ENCODE data around the gene ZIM2. TPM values are rescaled to one million over a fixed set of nuclear protein-coding genes. Genes with fewer than 3 reads are reported as not detected.

Gene ZIM2
- total and polyA plus RNA-seq, 2 donors (not counting 1 experiment from before 2014, with no cell fraction given): not detected

- DNase-seq (peak; percentile 15), ATAC-seq (ENCODE audit: low read depth) (no peak)
- no peak overlapping the region for H3K4me3 Mint-ChIP-seq
- Histone ChIP-seq H3K27me3 (replicated peaks in 1 of 4; ENCODE audit: control extremely low read depth in 1 of 4, control insufficient read depth in 3 of 4, insufficient read depth in 4 of 4, low read length in 3 of 4) (peaks cover 0 to 37% (median 6%) of the 10 kb centered on the region in 4 experiments), H4K20me1 (ENCODE audit: control insufficient read depth, insufficient read depth, low read length, poor library complexity, severe bottlenecking) (no peaks in the 10 kb centered on the region), H3K9ac (ENCODE audit: low read length) (no peak overlapping the region), H3K36me3 (replicated peaks in 1 of 2; ENCODE audit: control extremely low read depth in 1 of 2, control insufficient read depth in 1 of 2, extremely low read depth in 1 of 2, insufficient read depth in 2 of 2, low read length in 1 of 2) (no peaks in the 10 kb centered on the region), H3K4me3 (ENCODE audit: control extremely low read depth in 1 of 5, extremely low read depth in 1 of 5, insufficient read depth in 1 of 5, low read depth in 2 of 5, low read length in 4 of 5) (no peak overlapping the region), H3K79me2 (ENCODE audit: control insufficient read depth, insufficient read depth, low read length) (no peaks in the 10 kb centered on the region), H3K9me3 (ENCODE audit: control extremely low read depth in 1 of 3, control insufficient read depth in 2 of 3, insufficient read depth in 1 of 3, low read length in 2 of 3) (peaks cover 0 to 47% (median 17%) of the 10 kb centered on the region in 3 donors), H2AFZ (ENCODE audit: insufficient read depth, low read depth, low read length, poor library complexity, severe bottlenecking) (no peak overlapping the region), H3K4me1 (ENCODE audit: control insufficient read depth in 2 of 2, insufficient read depth in 2 of 2, low read length in 2 of 2) (peaks cover 0 to 10% of the 10 kb centered on the region in 2 donors), H3K27ac (ENCODE audit: low read length in 2 of 2) (no peak overlapping the region), H3K4me2 (replicated peaks; ENCODE audit: low read depth, low read length, poor library complexity, severe bottlenecking) (peak overlapping the region; percentile 26)
- ChIA-PET POLR2A (no interaction called here), CTCF (no interaction called here)
- H3K9me3 Mint-ChIP-seq (ENCODE audit: insufficient read depth): peaks cover 18% of the 10 kb centered on the region
- intact Hi-C loops (cut with micrococcal nuclease): no loop called here
- H3K27me3 Mint-ChIP-seq: peaks cover 18% of the 10 kb centered on the region
- H3K27ac Mint-ChIP-seq: no peak overlapping the region
- WGBS (ENCODE audit: insufficient coverage): 42% methylated on average over 43 of the region's 44 CpGs
- H3K4me1 Mint-ChIP-seq: no peaks in the 10 kb centered on the region
- TF ChIP-seq, protein P1, sequence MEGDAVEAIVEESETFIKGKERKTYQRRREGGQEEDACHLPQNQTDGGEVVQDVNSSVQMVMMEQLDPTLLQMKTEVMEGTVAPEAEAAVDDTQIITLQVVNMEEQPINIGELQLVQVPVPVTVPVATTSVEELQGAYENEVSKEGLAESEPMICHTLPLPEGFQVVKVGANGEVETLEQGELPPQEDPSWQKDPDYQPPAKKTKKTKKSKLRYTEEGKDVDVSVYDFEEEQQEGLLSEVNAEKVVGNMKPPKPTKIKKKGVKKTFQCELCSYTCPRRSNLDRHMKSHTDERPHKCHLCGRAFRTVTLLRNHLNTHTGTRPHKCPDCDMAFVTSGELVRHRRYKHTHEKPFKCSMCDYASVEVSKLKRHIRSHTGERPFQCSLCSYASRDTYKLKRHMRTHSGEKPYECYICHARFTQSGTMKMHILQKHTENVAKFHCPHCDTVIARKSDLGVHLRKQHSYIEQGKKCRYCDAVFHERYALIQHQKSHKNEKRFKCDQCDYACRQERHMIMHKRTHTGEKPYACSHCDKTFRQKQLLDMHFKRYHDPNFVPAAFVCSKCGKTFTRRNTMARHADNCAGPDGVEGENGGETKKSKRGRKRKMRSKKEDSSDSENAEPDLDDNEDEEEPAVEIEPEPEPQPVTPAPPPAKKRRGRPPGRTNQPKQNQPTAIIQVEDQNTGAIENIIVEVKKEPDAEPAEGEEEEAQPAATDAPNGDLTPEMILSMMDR (IDR thresholded peaks at IDR 0.05): no peak
- TF ChIP-seq EZH2 (IDR thresholded peaks at IDR 0.05; ENCODE audit: borderline replicate concordance, insufficient read depth, low read depth, low read length, poor library complexity, severe bottlenecking): no peak
Observed at GRCh38 chr19:56838024-56838908, 2.3 kb downstream of the ZIM2 start.

- no peaks in the 10 kb centered on the region for H3K79me2 ChIP-seq (ENCODE audit: control insufficient read depth, insufficient read depth, low read length)
Observed at GRCh38 chr19:56837492-56838023, 3.0 kb downstream of the ZIM2 start.

More at GRCh38 chr19:56837492-56838023, 3.0 kb downstream of the ZIM2 start:
- no peak overlapping the region for H3K9ac ChIP-seq (ENCODE audit: low read length)
- H3K9me3 Mint-ChIP-seq (ENCODE audit: insufficient read depth): peaks cover 18% of the 10 kb centered on the region
- WGBS (ENCODE audit: insufficient coverage): 41% methylated on average over 25 of the region's 25 CpGs
- H3K27me3 ChIP-seq (replicated peaks in 1 of 4; ENCODE audit: control extremely low read depth in 1 of 4, control insufficient read depth in 3 of 4, insufficient read depth in 4 of 4, low read length in 3 of 4): peaks cover 0 to 37% (median 6%) of the 10 kb centered on the region in 4 experiments
- POLR2A ChIA-PET: no interaction called here
- H3K4me1 ChIP-seq (ENCODE audit: control insufficient read depth in 2 of 2, insufficient read depth in 2 of 2, low read length in 2 of 2): peaks cover 0 to 10% of the 10 kb centered on the region in 2 donors
- H2AFZ ChIP-seq (ENCODE audit: insufficient read depth, low read depth, low read length, poor library complexity, severe bottlenecking): no peak overlapping the region
- TF ChIP-seq, protein P1 (IDR thresholded peaks at IDR 0.05): no peak
- no peak for TF ChIP-seq EZH2 (IDR thresholded peaks at IDR 0.05; ENCODE audit: borderline replicate concordance, insufficient read depth, low read depth, low read length, poor library complexity, severe bottlenecking)
- H3K27me3 Mint-ChIP-seq: peaks cover 18% of the 10 kb centered on the region
- H3K36me3 ChIP-seq (replicated peaks in 1 of 2; ENCODE audit: control extremely low read depth in 1 of 2, control insufficient read depth in 1 of 2, extremely low read depth in 1 of 2, insufficient read depth in 2 of 2, low read length in 1 of 2): no peaks in the 10 kb centered on the region
- no peaks in the 10 kb centered on the region for H3K4me1 Mint-ChIP-seq
- no peak for ATAC-seq (ENCODE audit: low read depth)
- no peak overlapping the region for H3K27ac ChIP-seq (ENCODE audit: low read length in 2 of 2)
- intact Hi-C loops (cut with micrococcal nuclease): no loop called here
- H3K4me3 Mint-ChIP-seq: no peak overlapping the region
- CTCF ChIA-PET: no interaction called here
- peak; percentile 14 for DNase-seq
- H3K4me3 ChIP-seq (ENCODE audit: control extremely low read depth in 1 of 5, extremely low read depth in 1 of 5, insufficient read depth in 1 of 5, low read depth in 2 of 5, low read length in 4 of 5): no peak overlapping the region
- H3K4me2 ChIP-seq (replicated peaks; ENCODE audit: low read depth, low read length, poor library complexity, severe bottlenecking): no peak overlapping the region
- peaks cover 0 to 47% (median 17%) of the 10 kb centered on the region in 3 donors for H3K9me3 ChIP-seq (ENCODE audit: control extremely low read depth in 1 of 3, control insufficient read depth in 2 of 3, insufficient read depth in 1 of 3, low read length in 2 of 3)
- H4K20me1 ChIP-seq (ENCODE audit: control insufficient read depth, insufficient read depth, low read length, poor library complexity, severe bottlenecking): no peaks in the 10 kb centered on the region
- no peak overlapping the region for H3K27ac Mint-ChIP-seq
